OCI-LY7 (cell line): Measurements from ENCODE around the gene SART3. TPM values are rescaled to one million over a fixed set of nuclear protein-coding genes. Genes with fewer than 3 reads are reported as not detected.
A peak's percentile ranks its signal among the peaks of the same experiment; 100 is the strongest.

ENCODE experiments used
- BruUV-seq: library from RNA; stranded (reverse); fragments of 400-500 nt; replicated peaks from 2 replicates; lab custom pipeline; 2021; lab: Mats Ljungman, UMichigan
- CTCF ChIA-PET: fragments of 300-600 bp; sonication (Branson Sonifier 250); formaldehyde crosslinking; loops from one replicate; lab custom pipeline; 2022; ENCODE audit warnings: antibody characterized with exemption; ENCODE audit not compliant: unreplicated experiment; lab: Charles Lee
- POLR2A ChIA-PET: fragments of 300-600 bp; sonication (Branson Sonifier 250); formaldehyde crosslinking; loops from one replicate; lab custom pipeline; 2022; ENCODE audit warnings: antibody characterized with exemption; lab: Charles Lee
- DNase-seq: peaks from one replicate; pipeline ENCODE4 v3.0.0-alpha.2; 2015; ENCODE audit warnings: low spot score
- H2AFZ ChIP-seq: fragments of 200-600 bp; sonication (generic), shearing (Covaris generic); 2 replicates; pipeline ENCODE4 v1.6.1; 2014; ENCODE audit warnings: mild to moderate bottlenecking, antibody characterized with exemption, low read length, moderate library complexity
- H3K27ac ChIP-seq: fragments of 200-600 bp; sonication (generic); 2 replicates; pipeline ENCODE4 v1.5.1; 2014; ENCODE audit warnings: mixed run types, low read depth, mild to moderate bottlenecking, moderate library complexity, low read length, inconsistent platforms; ENCODE audit not compliant: poor library complexity, severe bottlenecking
- H3K36me3 ChIP-seq: fragments of 200-600 bp; sonication (generic); 2 replicates; pipeline ENCODE4 v1.6.1; 2014; ENCODE audit warnings: mild to moderate bottlenecking, antibody characterized with exemption, low read length, moderate library complexity, mixed read lengths; ENCODE audit not compliant: insufficient read depth
- H3K4me1 ChIP-seq: fragments of 200-600 bp; sonication (generic); 2 replicates; pipeline ENCODE4 v1.5.1; 2014; ENCODE audit warnings: mild to moderate bottlenecking, low read length; ENCODE audit not compliant: insufficient read depth, poor library complexity, severe bottlenecking
- H3K4me2 ChIP-seq: fragments of 200-600 bp; sonication (generic); 2 replicates; pipeline ENCODE4 v1.6.1; 2014; ENCODE audit warnings: mild to moderate bottlenecking, low read length
- H3K4me3 ChIP-seq: fragments of 200-600 bp; sonication (generic); 2 replicates; pipeline ENCODE4 v1.5.1; 2014; ENCODE audit warnings: mild to moderate bottlenecking, low read depth, low read length; ENCODE audit not compliant: poor library complexity, severe bottlenecking
- H3K79me2 ChIP-seq: fragments of 200-600 bp; sonication (generic); 2 replicates; pipeline ENCODE4 v1.6.1; 2016; ENCODE audit warnings: low read depth, mild to moderate bottlenecking, low read length, moderate library complexity, mixed read lengths; ENCODE audit not compliant: insufficient read depth
- H3K9me2 ChIP-seq: fragments of 200-600 bp; sonication (generic); 2 replicates; pipeline ENCODE4 v1.6.1; 2016; ENCODE audit warnings: mild to moderate bottlenecking, low read length, mixed read lengths; ENCODE audit not compliant: insufficient read depth
- H3K9me3 ChIP-seq: fragments of 200-600 bp; sonication (generic); 2 replicates; pipeline ENCODE4 v1.6.1; 2014; ENCODE audit warnings: mild to moderate bottlenecking, mixed run types, low read length, mixed read lengths
- H4K20me1 ChIP-seq: fragments of 200-600 bp; sonication (generic); 2 replicates; pipeline ENCODE4 v1.6.1; 2014; ENCODE audit warnings: mild to moderate bottlenecking, antibody characterized with exemption, low read length, moderate library complexity, mixed read lengths; ENCODE audit not compliant: insufficient read depth
- CTCF ChIP-seq: fragments of 200-600 bp; sonication (generic); conservative IDR thresholded peaks from 2 replicates; pipeline ENCODE4 v1.5.1; 2014; ENCODE audit warnings: mild to moderate bottlenecking, antibody characterized with exemption, low read length, moderate library complexity, mixed read lengths
- EZH2phosphoT487 ChIP-seq: fragments of 200-600 bp; sonication (generic); IDR thresholded peaks from 2 replicates; pipeline ENCODE4 v1.6.1; 2018; ENCODE audit warnings: low read depth, borderline replicate concordance, mild to moderate bottlenecking, mixed run types, antibody characterized with exemption, low read length, moderate library complexity, mixed read lengths
- intact Hi-C: fragments of 100-400 bp; cut with micrococcal nuclease; formaldehyde crosslinking; loops from one replicate; pipeline ENCODE4 v1.10.0; 2022; ENCODE audit not compliant: unreplicated experiment
- total RNA-seq, 2 experiments: library from RNA; depleted of rRNA in 1 of 2; stranded (reverse); fragments of >200 nt in 1 of 2; shearing (Covaris generic) in 1 of 2; gene quantifications; 2 replicates each; pipeline ENCODE4 v1.2.3, GENCODE V29; 2014 to 2022

SART3 gene
- total RNA-seq, 2 experiments from 2014 or later: 143 to 211 TPM

GRCh38 chr12:108565976-108566375, 5.0 kb upstream of the SART3 start:
- Histone ChIP-seq H3K79me2 (peaks cover 33% of the 10 kb centered on the region), H3K27ac (peak overlapping the region; percentile 93), H3K4me2 (peak overlapping the region; percentile 83), H3K4me1 (peaks cover 73% of the 10 kb centered on the region), H3K4me3 (peak overlapping the region; percentile 11), H3K9me2 (no peaks in the 10 kb centered on the region), H2AFZ (no peak overlapping the region), H3K9me3 (no peaks in the 10 kb centered on the region), H4K20me1 (no peaks in the 10 kb centered on the region), H3K36me3 (peaks cover 58% of the 10 kb centered on the region)
- no TSS peak for BruUV-seq
- intact Hi-C loops: no loop called here
- POLR2A ChIA-PET: interaction anchor here (0.6 to 15.0 kb wide), 8 partner anchors 9 to 191 kb away, joined by 3 to 309 read pairs (median 5); partner anchors contain the start of gene SELPLG
- DNase-seq: peak; percentile 83
- CTCF ChIA-PET: interaction anchor here (0.8 to 1.0 kb wide), 3 partner anchors 52 to 87 kb away, joined by 3 to 6 read pairs (median 3); no protein-coding TSS in a partner anchor
- TF ChIP-seq EZH2phosphoT487: no peak
- TF ChIP-seq CTCF: no peak

GRCh38 chr12:108565146-108565545, 4.2 kb upstream of the SART3 start:
- H3K4me1 ChIP-seq: peaks cover 65% of the 10 kb centered on the region
- H2AFZ ChIP-seq: no peak overlapping the region
- POLR2A ChIA-PET: interaction anchor here (0.5 to 15.0 kb wide), 8 partner anchors 16 to 165 kb away, joined by 3 to 309 read pairs (median 7); partner anchors contain the start of gene SELPLG
- no peak overlapping the region for H3K4me3 ChIP-seq
- TF ChIP-seq CTCF (no peak), EZH2phosphoT487 (no peak)
- no peaks in the 10 kb centered on the region for H3K9me2 ChIP-seq
- peaks cover 56% of the 10 kb centered on the region for H3K36me3 ChIP-seq
- CTCF ChIA-PET: interaction anchor here (0.8 to 1.0 kb wide), 2 partner anchors 53 kb away, joined by 5 to 6 read pairs; no protein-coding TSS in a partner anchor
- BruUV-seq: no TSS peak
- peak overlapping the region; percentile 83 for H3K4me2 ChIP-seq
- DNase-seq: no peak
- H3K79me2 ChIP-seq: peaks cover 41% of the 10 kb centered on the region
- H4K20me1 ChIP-seq: peaks cover 2% of the 10 kb centered on the region; the same call in 1 of the 2 replicates
- no peaks in the 10 kb centered on the region for H3K9me3 ChIP-seq
- peak overlapping the region; percentile 93 for H3K27ac ChIP-seq
- intact Hi-C loops: no loop called here

GRCh38 chr12:108564724-108565123, 3.8 kb upstream of the SART3 start:
- H2AFZ ChIP-seq: no peak overlapping the region
- H3K4me3 ChIP-seq: no peak overlapping the region
- DNase-seq: no peak
- H4K20me1 ChIP-seq: peaks cover 5% of the 10 kb centered on the region; the same call in 1 of the 2 replicates
- H3K9me3 ChIP-seq: no peaks in the 10 kb centered on the region
- peaks cover 52% of the 10 kb centered on the region for H3K36me3 ChIP-seq
- peaks cover 61% of the 10 kb centered on the region for H3K4me1 ChIP-seq
- no TSS peak for BruUV-seq
- POLR2A ChIA-PET: interaction anchor here (0.5 to 15.0 kb wide), 7 partner anchors 16 to 166 kb away, joined by 3 to 309 read pairs (median 3); partner anchors contain the start of gene SELPLG
- TF ChIP-seq EZH2phosphoT487: no peak
- TF ChIP-seq CTCF: no peak
- peak overlapping the region; percentile 93 for H3K27ac ChIP-seq
- CTCF ChIA-PET: interaction anchor here (0.8 kb wide), 1 partner anchor 53 kb away, joined by 5 read pairs; no protein-coding TSS in a partner anchor
- no peaks in the 10 kb centered on the region for H3K9me2 ChIP-seq
- H3K79me2 ChIP-seq: peaks cover 46% of the 10 kb centered on the region
- intact Hi-C loops: loop anchor here (5.0 kb wide), 2 partner anchors 293 to 498 kb away; partner anchors contain the start of gene SSH1
- H3K4me2 ChIP-seq: peak overlapping the region; percentile 83
